CD4-positive, alpha-beta T cell treated with Interleukin-2 at 100 ng/mL for 4 hours (primary cell): ENCODE results near the gene CTCF.

ENCODE experiments used
- DNase-seq: peaks from one replicate; pipeline ENCODE4 v3.0.0-alpha.2; 2020; ENCODE audit warnings: low spot score

The CTCF gene

GRCh38 chr16:67535201-67535600, 27.1 kb upstream of the CTCF start:
- DNase-seq: no peak

DNA sequence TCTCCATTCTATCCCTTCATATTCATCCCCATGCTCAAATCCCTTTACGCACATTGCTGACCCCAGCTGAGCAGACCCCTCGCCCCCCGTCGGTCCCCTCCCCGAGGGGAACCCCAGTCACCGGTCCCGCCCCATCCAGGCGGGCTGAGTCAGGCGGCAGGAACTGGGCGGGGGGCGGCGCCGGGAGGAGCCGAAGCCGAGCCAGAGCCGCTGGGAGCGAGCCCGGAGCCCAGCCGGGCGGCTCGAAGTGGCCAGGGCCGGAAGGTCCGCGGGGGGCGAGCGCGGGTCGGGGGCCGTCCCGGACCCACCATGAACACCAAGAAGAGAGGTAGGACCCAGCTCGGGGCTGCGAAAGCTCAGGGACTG, 25.1 kb upstream of the CTCF start:
- peak; percentile 56 for DNase-seq

DNA sequence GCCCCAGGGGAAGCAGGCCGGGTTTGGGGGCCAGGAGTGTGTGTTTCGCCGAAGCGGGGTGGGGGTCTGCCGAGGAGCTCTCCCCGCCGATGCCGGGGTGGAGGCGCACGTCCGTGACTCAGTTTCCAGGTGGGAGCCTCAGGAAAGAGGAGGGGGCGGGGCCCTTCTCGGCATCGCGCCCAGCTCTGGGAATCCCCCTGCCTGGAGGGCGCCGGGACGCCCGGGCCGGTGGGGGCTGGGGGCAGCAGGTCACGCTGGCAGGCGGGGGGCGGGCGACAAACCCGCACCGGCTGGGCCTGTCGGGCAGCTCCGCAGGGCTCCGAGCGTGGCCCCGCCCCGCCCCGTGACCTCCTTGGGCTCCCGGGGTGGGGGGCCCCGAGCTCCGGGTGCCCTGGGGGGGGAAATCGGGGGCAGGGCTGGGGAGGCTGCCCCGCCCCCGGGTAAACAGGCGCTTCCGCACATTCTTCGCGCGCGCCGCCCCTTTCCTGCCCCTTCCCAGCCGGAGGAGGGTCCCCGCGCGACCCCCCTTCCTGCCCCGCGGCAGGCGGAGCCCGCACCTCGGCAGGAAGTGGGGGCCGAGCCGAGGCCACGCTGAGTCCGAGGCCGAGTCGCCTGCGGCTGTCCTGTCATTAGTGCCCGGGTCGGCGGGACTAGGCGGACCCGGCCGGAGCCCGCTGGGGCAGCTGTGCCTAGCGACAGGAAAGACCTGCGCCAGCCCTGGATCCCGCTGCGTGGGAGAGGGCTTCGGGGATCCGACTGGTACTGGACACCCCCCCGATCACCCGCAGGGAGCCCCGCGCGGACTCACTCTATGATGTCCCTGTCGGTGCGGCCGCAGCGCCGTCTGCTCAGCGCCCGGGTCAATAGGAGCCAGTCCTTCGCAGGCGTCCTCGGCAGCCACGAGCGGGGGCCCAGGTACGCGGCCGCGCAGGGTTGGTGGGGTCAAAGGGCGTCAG, 24.4 kb upstream of the CTCF start:
- DNase-seq: peak; percentile 68

GRCh38 chr16:67538666-67539101, 23.6 kb upstream of the CTCF start:
- DNase-seq: no peak

DNA sequence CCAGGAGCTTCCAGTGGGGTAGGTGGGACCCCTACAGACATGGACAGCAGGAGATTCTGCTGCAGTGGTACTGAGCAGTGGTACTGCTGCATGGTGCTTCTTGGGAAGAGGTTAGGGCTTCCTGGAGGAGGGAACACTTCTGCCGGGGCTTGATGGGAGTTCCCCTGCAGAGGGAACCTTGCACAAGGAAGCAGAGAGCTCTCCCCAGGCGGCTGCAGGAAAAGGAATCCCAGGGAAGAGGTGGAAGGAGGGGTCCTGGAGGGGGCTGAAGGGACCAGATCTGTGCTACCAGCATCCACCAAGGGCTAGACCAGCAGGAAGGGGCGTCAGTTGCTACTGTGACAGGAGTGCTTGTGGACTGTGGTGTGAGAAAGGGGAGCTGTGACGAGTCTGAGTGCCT, 23.1 kb upstream of the CTCF start:
- DNase-seq: no peak

- DNase-seq: no peak
These were observed 22.4 kb upstream of the CTCF start for GRCh38 chr16:67539691-67540635.

- no peak for DNase-seq
These were observed 21.6 kb upstream of the CTCF start for GRCh38 chr16:67540756-67541155.

DNA sequence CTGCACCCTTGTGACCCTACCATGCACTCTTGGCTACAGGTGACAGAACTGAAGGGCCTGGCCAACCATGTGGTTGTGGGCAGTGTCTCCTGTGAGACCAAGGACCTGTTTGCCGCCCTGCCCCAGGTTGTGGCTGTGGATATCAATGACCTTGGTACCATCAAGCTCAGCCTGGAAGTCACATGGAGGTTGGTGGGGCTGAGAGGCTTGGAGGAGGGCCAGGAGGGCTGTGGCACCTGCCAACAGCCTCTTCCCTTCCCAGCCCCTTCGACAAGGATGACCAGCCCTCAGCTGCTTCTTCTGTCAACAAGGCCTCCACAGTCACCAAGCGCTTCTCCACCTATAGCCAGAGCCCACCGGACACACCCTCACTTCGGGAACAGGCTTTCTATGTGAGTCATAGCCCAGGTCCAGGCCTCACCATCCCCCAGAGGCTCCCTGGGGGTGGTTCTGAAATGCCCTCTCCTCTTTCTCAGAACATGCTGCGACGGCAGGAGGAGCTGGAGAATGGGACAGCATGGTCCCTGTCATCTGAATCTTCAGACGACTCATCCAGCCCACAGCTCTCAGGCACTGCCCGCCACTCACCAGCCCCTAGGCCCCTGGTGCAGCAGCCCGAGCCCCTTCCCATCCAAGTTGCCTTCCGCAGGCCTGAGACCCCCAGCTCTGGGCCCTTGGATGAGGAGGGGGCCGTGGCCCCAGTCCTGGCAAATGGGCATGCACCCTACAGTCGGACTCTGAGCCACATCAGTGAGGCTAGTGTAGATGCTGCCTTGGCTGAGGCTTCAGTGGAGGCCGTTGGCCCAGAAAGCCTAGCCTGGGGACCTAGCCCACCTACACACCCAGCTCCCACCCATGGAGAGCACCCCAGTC, 20.7 kb upstream of the CTCF start:
- no peak for DNase-seq

GRCh38 chr16:67542464-67542863, 19.9 kb upstream of the CTCF start:
- peak; percentile 89 for DNase-seq

DNA sequence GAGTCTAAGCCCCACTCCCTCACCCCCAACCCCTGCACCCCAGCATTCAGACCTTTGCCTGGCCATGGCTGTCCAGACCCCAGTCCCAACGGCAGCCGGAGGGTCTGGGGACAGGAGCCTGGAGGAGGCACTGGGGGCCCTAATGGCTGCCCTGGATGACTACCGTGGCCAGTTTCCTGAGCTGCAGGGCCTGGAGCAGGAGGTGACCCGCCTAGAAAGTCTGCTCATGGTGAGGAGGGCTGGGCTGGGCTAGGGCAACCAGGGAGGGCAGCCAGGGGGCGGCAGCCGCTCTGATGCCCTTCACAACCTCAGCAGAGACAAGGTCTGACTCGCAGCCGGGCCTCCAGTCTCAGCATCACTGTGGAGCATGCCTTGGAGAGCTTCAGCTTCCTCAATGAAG, 19.3 kb upstream of the CTCF start:
- DNase-seq: no peak

DNA sequence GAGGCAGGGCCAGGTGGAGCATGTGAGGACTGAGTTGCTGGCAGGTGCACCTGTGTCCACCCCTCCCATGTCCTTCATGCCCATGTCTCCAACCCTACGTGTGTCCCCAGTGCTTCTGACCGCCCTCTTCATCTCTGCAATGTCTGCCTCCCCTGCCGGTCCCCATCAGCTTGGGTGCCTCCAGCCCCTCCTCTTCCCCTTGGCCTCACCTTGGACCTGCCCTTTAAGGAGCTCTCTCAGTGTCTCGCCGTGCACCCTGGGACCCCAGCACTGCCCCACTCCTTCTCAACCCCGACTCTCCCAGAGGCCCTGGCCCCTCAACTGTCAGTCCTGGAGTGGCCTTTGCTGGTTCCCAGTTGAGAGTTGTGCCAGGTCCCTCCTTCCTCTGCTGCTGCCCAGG, 18.7 kb upstream of the CTCF start:
- DNase-seq: no peak

DNA sequence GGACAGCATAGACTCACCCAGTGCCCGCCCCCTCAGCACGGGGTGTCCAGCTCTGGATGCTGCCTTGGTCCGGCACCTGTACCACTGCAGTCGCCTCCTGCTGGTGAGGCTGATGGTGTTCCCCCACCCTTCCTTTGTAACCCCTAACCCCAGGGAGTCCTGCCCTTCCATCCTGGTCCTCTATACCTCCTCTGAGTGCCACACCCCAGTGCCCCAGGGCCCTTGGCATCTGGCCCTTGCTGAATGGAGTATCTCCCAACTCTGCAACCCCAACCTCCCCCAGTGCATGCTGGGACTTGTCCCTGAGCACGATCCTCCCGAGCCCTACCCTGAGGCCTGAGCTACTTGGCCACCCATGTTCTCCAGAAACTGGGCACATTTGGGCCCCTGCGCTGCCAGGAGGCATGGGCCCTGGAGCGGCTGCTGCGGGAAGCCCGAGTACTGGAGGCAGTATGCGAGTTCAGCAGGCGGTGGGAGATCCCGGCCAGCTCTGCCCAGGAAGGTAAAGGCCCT, 17.9 kb upstream of the CTCF start:
- DNase-seq: no peak

GRCh38 chr16:67544844-67545664, 17.3 kb upstream of the CTCF start:
- DNase-seq: no peak

- no peak for DNase-seq
These were observed 16.7 kb upstream of the CTCF start for GRCh38 chr16:67545665-67546024.

GRCh38 chr16:67546091-67546501, 16.2 kb upstream of the CTCF start:
- no peak for DNase-seq

- DNase-seq: peak; percentile 76
These were observed 15.4 kb upstream of the CTCF start for GRCh38 chr16:67546761-67547422.

- DNase-seq: peak; percentile 50
These were observed 14.7 kb upstream of the CTCF start for GRCh38 chr16:67547423-67548264.

GRCh38 chr16:67548265-67549126, 13.8 kb upstream of the CTCF start:
- DNase-seq: no peak
